ENCODE data around the gene ABCC6.
"Not testable (repeated sequence)": the region's sequence is repeated elsewhere in the genome, so short reads cannot be mapped to it uniquely, and the experiment has no call there.

Gene ABCC6

GRCh38 chr16:16151315-16151714 is 72.0 kb downstream of the ABCC6 start:
- no peaks in the 10 kb centered on the region for H3K27me3 ChIP-seq
- intact Hi-C loops (cut with DNase I; ENCODE audit: low total_unique reads), result no loop called here
- no peak for DNase-seq
- peaks cover 0 to 31% (median 21%) of the 10 kb centered on the region in 4 donors for H3K4me1 ChIP-seq
- peaks cover 0 to 3% (median 2%) of the 10 kb centered on the region in 3 donors for H3K36me3 ChIP-seq
- peak overlapping the region in 1 of 2 donors; percentile 74 for H3K27ac ChIP-seq
- no peak for TF ChIP-seq CTCF (IDR thresholded peaks at IDR 0.05)
- H3K4me3 ChIP-seq, result no peak overlapping the region
- H3K9me3 ChIP-seq, result no peaks in the 10 kb centered on the region

GRCh38 chr16:16150878-16151152 is 72.5 kb downstream of the ABCC6 start:
- no peaks in the 10 kb centered on the region for H3K27me3 ChIP-seq
- intact Hi-C loops (cut with DNase I; ENCODE audit: low total_unique reads), result no loop called here
- peaks cover 0 to 7% (median 5%) of the 10 kb centered on the region in 3 donors for H3K36me3 ChIP-seq
- H3K4me1 ChIP-seq, result peaks cover 0 to 31% (median 21%) of the 10 kb centered on the region in 4 donors
- H3K9me3 ChIP-seq, result no peaks in the 10 kb centered on the region
- TF ChIP-seq CTCF (IDR thresholded peaks at IDR 0.05), result no peak
- H3K4me3 ChIP-seq, result no peak overlapping the region
- peak overlapping the region in 1 of 2 donors; percentile 74 for H3K27ac ChIP-seq
- no peak for DNase-seq

GRCh38 chr16:16150117-16150877 is 73.0 kb downstream of the ABCC6 start:
- TF ChIP-seq CTCF (IDR thresholded peaks at IDR 0.05), result no peak
- peak; percentile 44 to 92 for DNase-seq
- intact Hi-C loops (cut with DNase I; ENCODE audit: low total_unique reads), result no loop called here

GRCh38 chr16:16149710-16150116 is 73.6 kb downstream of the ABCC6 start:
- Histone ChIP-seq H3K27me3 (no peaks in the 10 kb centered on the region), H3K4me3 (peak overlapping the region in 1 of 2 donors; percentile 20), H3K27ac (peak overlapping the region; percentile 65 to 74), H3K36me3 (peaks cover 0 to 14% (median 8%) of the 10 kb centered on the region in 3 donors), H3K9me3 (no peaks in the 10 kb centered on the region), H3K4me1 (peaks cover 0 to 31% (median 21%) of the 10 kb centered on the region in 4 donors)
- intact Hi-C loops (cut with DNase I; ENCODE audit: low total_unique reads), result no loop called here
- TF ChIP-seq CTCF (IDR thresholded peaks at IDR 0.05), result no peak
- DNase-seq, result no peak

More at GRCh38 chr16:16150117-16150877, 73.0 kb downstream of the ABCC6 start:
- Histone ChIP-seq H3K27me3 (no peaks in the 10 kb centered on the region), H3K9me3 (no peaks in the 10 kb centered on the region), H3K27ac (peak overlapping the region; percentile 65 to 74), H3K4me3 (peak overlapping the region in 1 of 2 donors; percentile 20), H3K4me1 (peaks cover 0 to 31% (median 21%) of the 10 kb centered on the region in 4 donors), H3K36me3 (peaks cover 0 to 9% (median 8%) of the 10 kb centered on the region in 3 donors)

GRCh38 chr16:16148755-16149154 is 74.5 kb downstream of the ABCC6 start:
- TF ChIP-seq CTCF (IDR thresholded peaks at IDR 0.05), result no peak
- Histone ChIP-seq H3K27me3 (no peaks in the 10 kb centered on the region), H3K4me1 (peaks cover 0 to 31% (median 21%) of the 10 kb centered on the region in 4 donors), H3K4me3 (no peak overlapping the region), H3K27ac (no peak overlapping the region), H3K9me3 (no peaks in the 10 kb centered on the region), H3K36me3 (peaks cover 0 to 16% (median 8%) of the 10 kb centered on the region in 3 donors)
- intact Hi-C loops (cut with DNase I; ENCODE audit: low total_unique reads), result no loop called here
- no peak for DNase-seq

- H3K36me3 ChIP-seq, result peaks cover 0 to 20% (median 8%) of the 10 kb centered on the region in 3 donors
- intact Hi-C loops (cut with DNase I; ENCODE audit: low total_unique reads); H3K4me3 ChIP-seq; H3K27me3 ChIP-seq; H3K27ac ChIP-seq; H3K9me3 ChIP-seq; DNase-seq: not testable (repeated sequence)
- peaks cover 0 to 31% (median 21%) of the 10 kb centered on the region in 4 donors for H3K4me1 ChIP-seq
These were observed 75.2 kb downstream of the ABCC6 start for GRCh38 chr16:16148000-16148599.
